NK-92 treated with Interleukin-12 subunit alpha and Interleukin-12 subunit beta, amount 100 ng/mL, for 24 hours (cell line): ENCODE measurements around the gene FAM170B.

Experiments
- DNase-seq: peaks from one replicate; lab custom pipeline; 2025; lab: John Stamatoyannopoulos, UW

The FAM170B gene

GRCh38 chr10:49169776-49170175, 36.0 kb upstream of the FAM170B start:
- DNase-seq = no peak

- no peak for DNase-seq
These were observed 35.1 kb upstream of the FAM170B start for GRCh38 chr10:49168831-49169500.

- DNase-seq = no peak
These were observed 34.3 kb upstream of the FAM170B start for GRCh38 chr10:49168171-49168540.

DNA sequence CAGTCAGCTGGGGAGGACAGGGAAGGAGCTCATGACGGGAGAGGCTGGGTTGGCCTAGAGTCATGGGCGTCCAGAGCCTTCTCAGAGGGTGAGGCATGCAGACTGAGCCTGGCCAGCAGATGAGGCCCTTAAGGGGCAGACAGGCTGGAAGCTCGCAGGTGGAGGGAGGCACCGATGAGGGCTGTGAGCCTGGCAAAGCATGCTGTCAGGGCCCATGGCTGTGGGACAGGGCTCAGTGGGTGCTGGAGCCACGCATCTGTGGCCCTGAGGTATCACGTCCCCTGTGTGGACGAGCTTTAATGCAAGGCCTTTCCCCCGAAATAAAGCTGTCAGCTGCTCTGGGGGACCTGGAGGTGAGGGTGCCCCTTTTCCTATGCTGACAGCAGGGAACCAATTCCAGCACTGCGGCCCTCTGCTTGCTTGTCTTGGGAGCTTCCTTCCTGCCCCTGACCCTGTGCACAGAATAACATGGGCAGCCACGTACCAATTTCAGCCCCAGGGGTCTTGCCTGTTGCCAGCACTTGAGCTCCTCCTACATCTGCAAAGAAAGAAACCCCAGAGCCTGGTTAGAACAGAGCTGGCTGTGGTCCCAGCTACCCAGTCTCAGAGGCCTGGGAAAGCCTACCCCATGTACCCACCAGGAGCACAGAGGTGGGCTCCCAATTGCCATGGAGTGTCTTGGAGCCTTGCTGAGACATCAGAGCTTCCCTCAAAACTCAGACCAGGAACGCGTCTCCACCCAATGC, 33.8 kb upstream of the FAM170B start:
- DNase-seq = no peak

DNA sequence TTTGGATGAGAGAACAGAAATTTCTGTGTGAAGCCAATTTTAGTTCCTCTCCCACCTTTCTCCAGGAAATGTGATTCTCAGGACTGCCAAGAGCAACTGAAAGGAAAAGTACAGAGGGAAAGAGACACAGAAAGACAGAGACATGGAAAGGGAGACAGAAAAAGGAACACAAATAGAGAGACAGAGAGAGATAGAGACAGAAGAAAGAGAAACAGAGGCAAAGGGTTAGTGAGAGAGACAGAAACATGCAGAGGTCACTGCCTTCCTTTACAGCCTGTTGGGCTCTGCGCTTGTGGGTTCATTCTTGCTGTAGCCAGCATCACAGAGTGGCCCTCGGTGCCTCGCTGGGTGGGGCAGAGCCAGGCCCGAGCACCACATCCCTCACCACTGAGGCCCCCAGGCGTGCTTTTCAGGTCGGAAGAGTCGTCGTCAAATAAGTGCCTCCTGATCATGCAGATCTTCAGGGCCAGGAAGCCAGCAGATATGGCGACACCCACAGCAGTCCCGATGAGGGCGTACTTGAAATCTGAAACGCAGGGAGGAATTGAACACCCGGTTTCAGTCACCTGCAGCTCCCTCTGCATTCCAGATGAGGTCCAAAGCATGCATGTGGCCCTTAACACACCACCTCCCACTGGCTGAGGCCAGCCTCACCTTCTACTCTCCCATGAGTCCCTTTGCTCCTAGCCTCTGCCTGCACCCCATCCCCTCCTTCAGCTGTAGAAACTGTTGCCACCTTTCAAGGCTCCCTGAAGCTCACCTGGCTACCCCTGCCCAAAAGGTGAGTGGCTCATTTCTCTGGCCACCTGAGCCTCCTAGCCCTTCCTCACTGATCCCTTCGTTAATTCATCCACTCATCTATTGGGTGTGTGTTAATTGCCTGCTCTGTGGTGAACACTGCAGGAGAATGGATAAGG, 32.9 kb upstream of the FAM170B start:
- no peak for DNase-seq

- DNase-seq = no peak
These were observed 32.1 kb upstream of the FAM170B start for GRCh38 chr10:49165821-49166483.

- no peak for DNase-seq
These were observed 31.4 kb upstream of the FAM170B start for GRCh38 chr10:49165259-49165658.

DNA sequence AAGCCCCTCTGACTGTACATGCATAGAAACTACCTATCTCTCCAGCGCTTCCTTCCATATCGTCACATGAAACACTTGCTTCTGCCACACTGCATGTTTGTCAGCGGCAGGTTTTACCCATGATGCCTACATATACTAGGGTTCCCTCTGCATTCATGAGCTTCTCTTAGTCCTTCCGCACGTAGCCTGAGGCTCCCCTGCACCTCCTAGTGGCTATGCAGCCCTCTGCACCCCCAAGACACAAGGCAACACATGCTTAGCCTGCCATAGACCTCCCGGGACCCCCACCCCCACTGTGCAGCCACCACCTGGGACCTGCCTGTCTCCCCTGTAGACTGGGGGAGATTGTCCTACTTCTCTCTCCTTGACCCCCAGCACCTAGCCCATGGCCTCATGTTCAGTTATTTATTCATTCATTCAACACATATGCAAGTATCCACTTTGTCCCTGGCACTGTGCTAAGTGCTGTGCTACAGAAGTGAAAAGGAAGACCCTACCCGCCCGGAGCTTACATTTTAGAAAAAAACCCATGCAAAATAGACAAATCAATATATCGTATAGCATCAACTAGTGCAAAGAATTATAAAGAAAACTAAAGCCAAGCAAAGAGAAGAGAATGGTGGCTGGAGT, 30.9 kb upstream of the FAM170B start:
- no peak for DNase-seq

- DNase-seq = no peak
These were observed 29.9 kb upstream of the FAM170B start for GRCh38 chr10:49163741-49164140.

GRCh38 chr10:49162761-49163310, 29.0 kb upstream of the FAM170B start:
- DNase-seq = no peak

DNA sequence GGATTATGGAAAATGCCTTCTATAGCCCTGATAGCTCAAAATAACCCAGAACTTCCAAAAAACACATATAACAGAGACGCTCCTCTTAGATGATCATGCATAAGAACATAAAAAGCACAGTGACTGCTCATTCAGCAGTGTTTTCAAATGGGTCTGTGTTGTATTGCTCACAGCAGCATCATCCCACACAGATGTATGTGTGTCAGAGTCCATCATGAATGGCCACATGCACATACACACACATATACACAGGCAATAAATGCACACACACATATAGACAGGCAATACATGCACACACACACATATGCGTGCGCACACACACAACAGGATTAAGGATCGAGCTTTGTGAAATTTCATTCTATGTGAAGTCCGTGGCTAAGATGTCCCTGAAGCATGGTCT, 28.2 kb upstream of the FAM170B start:
- no peak for DNase-seq

DNA sequence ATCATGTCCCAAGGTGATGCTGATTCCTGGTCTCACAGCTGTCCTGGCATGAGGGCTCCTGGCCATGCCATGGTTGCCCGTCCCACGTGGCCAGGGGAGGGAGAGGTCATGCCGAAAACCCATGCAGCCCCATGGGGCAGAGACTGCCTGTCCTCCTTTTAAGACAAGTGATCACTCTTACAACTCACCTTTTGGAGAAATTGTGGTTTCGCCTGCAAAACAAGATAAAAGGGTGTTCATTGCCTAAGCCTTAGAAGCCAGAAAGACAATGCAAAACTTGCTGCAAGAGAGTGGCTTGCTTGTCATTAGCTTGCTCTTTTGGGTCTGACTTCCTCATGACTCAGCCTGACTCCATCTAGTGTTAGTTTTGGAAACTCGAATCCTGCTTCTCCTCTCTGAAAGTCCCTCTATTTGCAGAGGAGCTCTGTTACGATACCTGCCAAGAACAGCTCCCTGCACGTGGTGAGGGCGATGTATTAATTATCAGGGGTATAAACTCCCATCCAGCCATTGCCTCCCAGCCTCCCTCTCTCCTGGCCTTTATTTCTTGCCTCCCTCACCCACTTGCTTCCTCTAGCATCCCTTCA, 27.7 kb upstream of the FAM170B start:
- DNase-seq = no peak

GRCh38 chr10:49160814-49161213, 27.0 kb upstream of the FAM170B start:
- DNase-seq = no peak

DNA sequence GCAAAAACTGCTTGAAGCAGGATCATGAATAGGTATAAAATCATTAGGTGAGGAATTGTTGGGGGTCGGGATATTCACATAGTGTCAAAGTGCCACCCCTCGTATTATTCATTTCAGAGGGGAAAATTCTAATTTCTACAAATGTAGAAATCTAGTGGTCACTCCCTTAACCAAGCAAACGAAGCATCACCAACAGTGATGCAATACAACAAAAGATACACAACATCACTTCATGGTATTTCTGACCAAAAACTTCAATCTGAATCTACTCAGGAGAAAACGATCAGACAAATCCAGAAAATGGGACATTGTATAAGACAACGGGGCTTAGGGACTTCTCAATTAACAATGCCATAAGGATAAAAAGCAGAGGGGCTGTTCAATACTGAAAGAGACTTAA, 26.3 kb upstream of the FAM170B start:
- no peak for DNase-seq

GRCh38 chr10:49158915-49159314, 25.1 kb upstream of the FAM170B start:
- DNase-seq = no peak

- no peak for DNase-seq
These were observed 24.6 kb upstream of the FAM170B start for GRCh38 chr10:49158404-49158803.

DNA sequence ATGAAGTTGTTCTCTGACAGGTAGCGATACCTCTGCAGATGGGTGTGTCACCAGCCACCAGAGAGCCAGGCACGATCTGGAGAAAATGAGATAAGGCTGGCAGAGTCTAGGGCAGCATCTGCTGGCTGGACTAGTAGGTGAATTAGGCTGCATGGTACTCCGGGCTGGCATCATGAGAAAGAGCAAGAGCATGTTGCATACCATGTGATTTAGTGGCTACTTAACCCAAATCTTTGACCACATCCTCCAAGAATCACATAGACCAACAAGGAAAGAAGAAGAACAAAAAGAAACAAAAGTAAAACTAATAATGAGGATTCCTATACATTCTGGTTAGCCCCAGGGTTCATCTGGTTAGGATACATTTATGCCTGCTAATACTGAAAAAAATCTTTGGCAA, 23.4 kb upstream of the FAM170B start:
- DNase-seq = no peak

- no peak for DNase-seq
These were observed 20.8 kb upstream of the FAM170B start for GRCh38 chr10:49154641-49155040.

- no peak for DNase-seq
These were observed 20.1 kb upstream of the FAM170B start for GRCh38 chr10:49153971-49154370.

DNA sequence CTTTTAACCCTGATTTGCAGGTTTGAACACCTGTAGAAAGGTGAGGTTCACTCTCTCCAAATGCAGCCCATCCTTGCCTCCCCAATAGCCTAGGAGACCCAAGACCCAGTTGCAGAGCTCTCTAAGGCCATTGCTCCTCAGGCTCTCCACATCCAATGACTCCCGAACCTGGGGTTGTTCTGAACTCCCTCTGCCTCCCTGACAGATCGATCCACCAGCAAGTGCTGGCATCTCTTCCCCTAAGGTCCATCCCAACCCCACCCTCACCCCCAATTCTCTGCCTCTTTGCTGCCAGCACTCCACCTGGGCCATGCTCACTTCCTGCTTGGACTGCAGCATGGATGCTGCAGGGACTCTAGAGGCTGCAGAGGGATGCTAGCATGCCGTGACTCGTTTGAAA, 19.3 kb upstream of the FAM170B start:
- no peak for DNase-seq

DNA sequence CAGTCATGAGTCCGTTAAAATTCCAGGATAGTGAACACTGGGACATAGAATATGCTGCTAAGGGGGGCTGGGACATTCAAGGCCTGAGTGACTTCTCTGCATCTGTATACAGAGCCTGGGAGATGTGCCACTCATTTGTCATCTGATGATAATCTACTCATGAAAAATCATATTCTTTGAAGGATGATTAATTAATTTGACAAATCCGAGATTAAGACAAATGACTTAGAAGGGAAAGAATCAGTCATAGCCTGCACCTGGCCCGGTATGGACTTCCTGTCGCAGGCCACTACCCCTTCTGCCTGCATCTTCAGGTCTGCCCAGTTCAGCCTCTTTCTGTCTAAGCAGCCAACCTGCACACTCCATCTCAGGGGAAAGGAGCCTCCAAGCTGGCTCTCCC, 18.8 kb upstream of the FAM170B start:
- no peak for DNase-seq
